ENCODE results near the gene PTGFRN.

GRCh38 chr1:116941670-116942069 is 32.0 kb downstream of the PTGFRN start:
- TF ChIP-seq CTCF (IDR thresholded peaks at IDR 0.05; ENCODE audit: insufficient read depth, low read length, poor library complexity, severe bottlenecking) (no peak), EZH2phosphoT487 (conservative IDR thresholded peaks at IDR 0.05; ENCODE audit: low read length) (no peak)
